ENCODE measurements around the gene COPA.
"Not testable (repeated sequence)": the region's sequence is repeated elsewhere in the genome, so short reads cannot be mapped to it uniquely, and the experiment has no call there.

COPA gene

GRCh38 chr1:160342953-160343869 is at the start of gene COPA, which contains the start of gene NCSTN:
TSS of gene COPA (minus strand) at chr1:160343250. CDS start at chr1:160343170, 80 bp downstream.
TSS of gene NCSTN (plus strand) at chr1:160343383. CDS start at chr1:160343397, 14 bp downstream.
- peak; percentile 92 for DNase-seq

DNA sequence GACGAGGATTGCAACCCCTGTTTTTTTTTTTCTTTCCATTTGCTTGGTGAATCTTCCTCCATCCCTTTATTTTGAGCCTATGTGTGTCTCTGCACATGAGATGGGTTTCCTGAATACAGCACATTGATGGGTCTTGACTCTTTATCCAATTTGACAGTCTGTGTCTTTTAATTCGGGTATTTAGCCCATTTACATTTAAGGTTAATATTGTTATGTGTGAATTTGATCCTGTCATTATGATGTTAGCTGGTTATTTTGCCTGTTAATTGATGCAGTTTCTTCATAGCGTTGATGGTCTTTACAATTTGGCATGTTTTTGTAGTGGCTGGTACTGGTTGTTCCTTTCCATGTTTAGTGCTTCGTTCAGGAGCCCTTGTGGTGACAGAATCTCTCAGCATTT is 45.4 kb upstream of the COPA start:
- DNase-seq: not testable (repeated sequence)

DNA sequence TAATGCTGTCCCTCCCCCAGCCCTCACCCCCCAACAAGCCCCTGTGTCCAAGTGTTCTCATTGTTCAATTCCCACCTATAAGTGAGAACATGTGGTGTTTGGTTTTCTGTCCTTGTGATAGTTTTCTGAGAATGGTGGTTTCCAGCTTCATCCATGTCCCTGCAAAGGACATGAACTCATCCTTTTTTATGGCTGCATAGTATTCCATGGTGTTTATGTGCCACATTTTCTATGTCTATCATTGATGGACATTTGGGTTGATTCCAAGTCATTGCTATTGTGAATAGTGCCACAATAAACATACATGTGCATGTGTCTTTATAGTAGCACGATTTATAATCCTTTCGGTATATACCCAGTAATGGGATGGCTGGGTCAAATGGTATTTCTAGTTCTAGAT is 41.8 kb upstream of the COPA start:
- not testable (repeated sequence) for DNase-seq

- no peak for DNase-seq
Observed at GRCh38 chr1:160377585-160378206, 34.6 kb upstream of the COPA start.

DNA sequence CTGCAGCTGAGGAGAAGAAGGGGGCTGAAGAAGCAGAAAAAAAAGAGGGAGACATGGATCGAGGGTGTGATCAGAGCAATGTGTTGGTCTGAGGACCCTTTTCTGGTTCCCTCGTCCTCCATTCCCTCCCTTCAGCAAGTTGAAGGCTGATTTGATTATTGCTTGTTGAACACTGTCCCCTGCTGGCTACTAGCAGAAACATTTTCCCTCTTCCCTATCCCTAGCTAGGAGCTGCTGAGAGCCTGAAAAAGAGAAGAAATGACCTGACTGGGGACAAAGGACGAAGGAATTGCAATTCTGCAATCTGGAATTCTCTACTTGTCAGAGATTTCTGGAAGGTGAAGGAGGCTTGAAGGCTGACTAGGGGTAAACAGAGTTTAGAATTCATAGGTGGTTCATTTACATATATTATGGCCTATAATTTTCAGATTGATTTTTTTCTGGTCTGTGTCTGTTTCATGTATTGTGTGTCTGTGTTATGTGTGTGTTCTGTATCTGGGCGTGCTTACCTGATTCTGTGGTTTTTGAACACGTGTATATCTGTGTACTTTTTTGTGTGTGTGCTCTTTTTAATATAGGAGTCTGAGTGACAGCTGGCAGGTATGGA is 33.6 kb upstream of the COPA start:
- DNase-seq: peak; percentile 26

GRCh38 chr1:160375788-160376524 is 32.9 kb upstream of the COPA start:
- DNase-seq: no peak

DNA sequence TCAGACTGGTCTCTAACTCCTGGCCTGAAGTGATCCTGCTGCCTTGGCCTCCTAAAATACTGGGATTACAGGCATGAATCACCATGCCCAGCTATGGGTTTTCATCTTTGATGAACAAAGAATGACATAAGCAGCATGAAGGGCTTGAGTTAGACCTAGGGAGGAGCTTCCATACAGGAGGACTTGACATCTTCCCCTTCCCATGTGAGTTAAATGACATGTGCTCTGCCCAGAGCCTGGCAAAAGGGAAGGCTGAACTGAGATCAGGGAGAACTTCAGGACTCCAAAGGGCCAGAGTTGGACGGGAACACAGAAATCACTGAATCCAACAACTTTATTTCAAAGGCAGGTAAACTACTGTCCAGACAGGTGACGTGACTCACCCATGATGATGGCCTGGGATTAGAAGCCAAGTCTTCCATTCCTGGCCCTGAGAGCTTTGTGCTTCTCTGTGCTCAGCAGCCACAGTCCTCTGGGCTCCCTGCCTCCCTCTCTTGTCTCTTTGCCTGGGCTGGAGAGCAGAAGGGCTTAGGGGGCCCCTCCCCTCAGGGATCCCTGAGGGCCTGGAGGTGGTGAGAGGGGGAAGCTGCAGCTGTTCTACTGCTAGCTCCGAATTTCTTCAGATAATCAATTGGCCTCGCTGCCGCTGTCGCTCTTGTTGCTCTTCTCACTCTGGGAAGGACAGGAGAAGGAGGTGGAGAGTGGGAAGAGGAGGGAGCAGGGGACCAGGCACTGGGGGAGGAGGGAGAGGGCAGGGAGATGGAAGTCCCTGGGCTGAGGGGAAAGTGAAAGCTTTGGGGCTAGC is 31.5 kb upstream of the COPA start:
- no peak for DNase-seq

DNA sequence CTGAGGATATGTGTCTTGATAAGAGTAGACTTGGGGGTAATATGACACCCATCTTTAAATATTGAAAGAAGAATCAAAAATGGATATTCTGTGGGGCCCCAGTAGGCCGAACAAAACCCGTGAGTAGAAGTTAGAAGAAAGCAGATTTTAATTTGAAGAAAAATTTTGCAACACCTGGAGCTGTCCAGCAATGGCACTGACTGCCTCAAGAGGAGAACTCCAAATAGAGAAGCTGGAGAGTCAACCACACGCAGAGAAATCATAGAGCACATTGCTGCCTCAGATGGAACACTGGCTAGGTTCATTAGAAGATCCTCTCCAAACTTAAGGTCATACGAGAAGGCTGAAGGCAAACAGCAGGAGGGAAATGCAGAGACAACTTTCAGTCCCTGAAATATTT is 30.6 kb upstream of the COPA start:
- no peak for DNase-seq

DNA sequence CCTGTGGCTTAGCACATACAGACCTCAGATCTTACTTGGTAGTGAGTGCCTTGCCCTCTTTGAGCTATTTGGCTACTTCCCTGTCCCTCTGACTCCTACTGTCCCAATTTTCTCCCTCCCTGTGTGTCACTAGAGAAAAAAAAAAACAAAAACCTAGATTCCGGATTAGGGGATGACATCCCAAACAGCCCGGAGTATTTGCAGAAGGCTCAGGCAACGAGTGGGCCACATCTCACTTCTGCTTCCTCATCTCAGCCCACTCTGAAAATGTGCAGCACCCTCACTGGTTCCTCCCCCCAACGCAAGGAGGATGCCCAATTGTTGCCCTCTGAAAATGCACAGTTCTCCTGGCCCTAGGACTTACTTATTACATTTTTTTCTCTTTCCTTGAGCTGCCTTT is 28.7 kb upstream of the COPA start:
- DNase-seq: no peak

DNA sequence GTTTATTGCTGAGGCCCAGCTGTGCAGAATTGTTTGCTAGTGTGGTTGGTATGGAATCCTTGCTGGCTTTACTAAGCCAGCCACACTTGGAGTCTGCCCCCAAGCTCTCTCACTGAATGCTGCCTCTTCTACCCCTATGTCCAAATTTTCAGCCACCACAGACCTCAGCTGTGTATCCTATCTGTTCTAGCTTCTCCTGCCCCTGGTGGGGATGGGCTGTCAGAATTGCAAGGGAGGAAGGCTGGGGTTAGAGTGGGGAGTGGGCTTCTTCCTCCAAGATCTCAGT is 28.2 kb upstream of the COPA start:
- no peak for DNase-seq

DNA sequence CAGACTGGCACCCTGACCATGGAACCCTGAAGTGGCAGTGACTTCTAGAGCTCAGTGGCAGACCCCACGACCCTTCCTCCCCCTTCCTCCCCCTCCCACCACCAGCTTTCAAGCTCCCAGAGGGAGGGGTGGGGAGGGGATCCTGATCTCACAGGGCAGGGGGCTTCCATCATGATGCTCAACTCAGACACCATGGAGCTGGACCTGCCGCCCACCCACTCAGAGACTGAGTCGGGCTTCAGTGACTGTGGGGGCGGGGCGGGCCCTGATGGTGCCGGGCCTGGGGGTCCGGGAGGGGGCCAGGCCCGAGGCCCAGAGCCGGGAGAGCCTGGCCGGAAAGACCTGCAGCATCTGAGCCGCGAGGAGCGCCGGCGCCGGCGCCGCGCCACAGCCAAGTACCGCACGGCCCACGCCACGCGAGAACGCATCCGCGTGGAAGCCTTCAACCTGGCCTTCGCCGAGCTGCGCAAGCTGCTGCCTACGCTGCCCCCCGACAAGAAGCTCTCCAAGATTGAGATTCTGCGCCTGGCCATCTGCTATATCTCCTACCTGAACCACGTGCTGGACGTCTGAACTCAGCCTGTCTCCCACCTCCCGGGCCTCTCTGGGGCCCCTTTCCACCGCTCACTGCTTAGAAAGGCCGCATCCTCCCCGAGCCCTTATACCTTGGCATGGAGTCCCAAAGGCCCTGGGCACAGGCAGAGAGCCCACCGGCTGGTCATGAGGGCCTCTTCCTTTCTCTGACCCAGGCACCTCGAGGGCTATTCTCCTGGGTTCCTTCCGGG is 27.7 kb upstream of the COPA start:
- DNase-seq: no peak

GRCh38 chr1:160369087-160369486 is 26.0 kb upstream of the COPA start:
- DNase-seq: no peak

- no peak for DNase-seq
Observed at GRCh38 chr1:160367934-160368923, 25.2 kb upstream of the COPA start.

DNA sequence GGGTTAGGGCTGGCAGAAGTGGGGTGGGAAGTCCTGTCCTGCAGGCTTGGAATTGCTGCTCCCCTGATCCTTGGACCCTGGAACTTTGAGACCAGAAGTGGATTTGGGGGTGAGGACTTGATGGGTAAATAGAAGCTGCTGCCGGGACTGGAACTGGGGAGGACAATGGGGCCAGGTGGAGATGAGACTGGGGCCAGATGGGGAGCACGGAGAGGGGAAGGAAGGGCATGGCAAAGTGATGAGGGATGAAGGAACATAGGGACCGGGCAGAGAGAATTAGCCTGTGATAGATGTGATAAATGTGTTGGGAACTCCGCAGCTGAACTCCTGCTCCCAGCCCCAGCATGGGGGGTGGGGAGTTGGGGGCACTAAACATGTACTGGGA is 24.5 kb upstream of the COPA start:
- no peak for DNase-seq

DNA sequence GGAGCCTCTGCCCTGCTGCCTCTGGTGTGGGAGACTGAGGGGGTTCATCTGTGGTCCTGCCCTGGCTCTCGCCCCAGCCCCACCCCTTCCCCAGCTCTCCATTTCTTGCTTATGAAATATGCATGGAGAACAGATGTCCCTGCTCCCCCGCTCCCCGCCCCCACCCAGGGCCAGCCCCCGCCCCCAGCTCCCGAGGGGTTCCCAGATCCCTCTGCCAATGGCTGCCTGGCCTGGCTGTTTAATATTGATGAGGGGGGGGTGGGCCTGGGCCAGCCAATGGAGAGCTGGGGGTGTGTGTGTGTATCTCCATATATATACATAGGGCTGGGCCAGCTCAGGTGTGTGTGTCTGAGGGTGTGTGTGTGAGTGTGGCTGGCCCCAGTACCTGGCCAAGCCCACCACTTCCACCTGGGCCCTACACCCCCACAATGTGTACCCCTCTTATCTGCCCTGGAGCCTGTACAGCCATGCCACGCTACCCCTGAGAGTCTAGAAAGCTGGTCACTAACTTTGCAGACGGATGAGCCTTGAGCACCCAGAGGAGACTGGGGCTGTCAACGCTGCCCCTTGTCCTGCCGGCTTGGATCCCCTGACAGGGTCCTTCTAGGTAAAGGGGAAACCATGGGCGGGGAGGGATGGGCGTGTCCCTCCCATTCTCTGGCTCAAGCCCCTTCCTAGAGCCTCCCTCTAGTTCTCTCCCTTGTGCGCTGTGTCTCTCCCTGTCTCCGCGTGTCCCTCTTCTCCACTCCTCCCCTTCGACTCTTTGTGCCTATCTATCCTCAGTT is 23.9 kb upstream of the COPA start, which contains the start of gene NHLH1:
NHLH1 (plus strand) TSS at position 341 of the 785 bp plus-strand sequence. CDS start 3,661 bp downstream, outside the sequence.
- DNase-seq: no peak

DNA sequence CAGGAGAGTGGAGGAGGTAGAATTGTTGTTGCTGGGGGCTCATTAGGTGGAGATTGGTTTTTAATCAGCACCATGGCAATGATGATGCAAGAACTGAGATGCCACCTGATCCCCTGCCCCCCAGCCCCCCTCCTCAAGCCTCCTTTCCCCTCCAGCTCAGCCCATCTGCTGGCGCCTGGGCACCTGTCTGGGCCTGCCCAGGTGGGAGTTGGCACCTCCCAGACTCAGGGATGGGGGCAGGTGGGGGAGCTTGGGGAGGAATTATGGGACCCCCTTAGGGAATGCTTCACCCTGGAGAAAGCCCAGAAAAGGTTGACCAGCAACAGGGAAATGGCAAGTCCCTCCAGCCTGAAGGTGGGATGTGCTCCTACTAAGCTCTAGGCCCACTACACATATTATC is 22.3 kb upstream of the COPA start:
- no peak for DNase-seq

- no peak for DNase-seq
Observed at GRCh38 chr1:160363951-160364735, 21.1 kb upstream of the COPA start.

- no peak for DNase-seq
Observed at GRCh38 chr1:160363010-160363409, 20.0 kb upstream of the COPA start.

Measured in stimulated activated CD4-positive, alpha-beta T cell treated with anti-CD3 and anti-CD28 coated beads, Interleukin-1b, Interleukin-23, amount 100 ng/mL, for 48 hours (primary cell).